IMR-90 (cell line): Measurements from ENCODE around the gene RASA1.

Experiments
- CTCF ChIP-seq: conservative IDR thresholded peaks from 2 replicates; pipeline ENCODE4 v1.5.1; 2012; ENCODE audit warnings: mild to moderate bottlenecking, low read depth, low read length, improper control_type of control experiment
- FOS ChIP-seq: fragments of 150-350 bp; IDR thresholded peaks from 2 replicates; pipeline ENCODE4 v1.6.1; 2016; ENCODE audit warnings: low read depth, low read length
- POLR2A ChIP-seq: IDR thresholded peaks from 2 replicates; pipeline ENCODE4 v1.6.1; 2012; ENCODE audit warnings: mild to moderate bottlenecking, low read depth, low read length
- USF2 ChIP-seq: fragments of 150-350 bp; IDR thresholded peaks from 2 replicates; pipeline ENCODE4 v1.6.1; 2017; ENCODE audit warnings: mild to moderate bottlenecking, antibody characterized with exemption, low read length, low read depth

- TF ChIP-seq CTCF, result no peak
- no peak for TF ChIP-seq POLR2A
- TF ChIP-seq FOS, result no peak
- TF ChIP-seq USF2, result no peak
Measured at GRCh38 chr5:87432460-87432859, 164.8 kb downstream of the RASA1 start.
